GM21529 (cell line): Measurements from ENCODE around the gene CHRM2.

Experiments used
- ATAC-seq: cut with Tn5 transposase; IDR thresholded peaks from one replicate; pipeline ENCODE4 v1.9.1; 2021; ENCODE audit not compliant: unreplicated experiment

Gene CHRM2

GRCh38 chr7:136956232-136956631 lies 87.8 kb downstream of the CHRM2 start:
- ATAC-seq: no peak

- no peak for ATAC-seq
Measured at GRCh38 chr7:136956671-136957070, 88.2 kb downstream of the CHRM2 start.

GRCh38 chr7:136957391-136957790 lies 88.9 kb downstream of the CHRM2 start:
- ATAC-seq: no peak

GRCh38 chr7:136958016-136958415 lies 89.6 kb downstream of the CHRM2 start:
- no peak for ATAC-seq

- no peak for ATAC-seq
Measured at GRCh38 chr7:136964347-136964746, 95.9 kb downstream of the CHRM2 start.

GRCh38 chr7:136966825-136967224 lies 98.4 kb downstream of the CHRM2 start:
- no peak for ATAC-seq

GRCh38 chr7:136969761-136970160 lies 101.3 kb downstream of the CHRM2 start:
- ATAC-seq: no peak

GRCh38 chr7:136971776-136972175 lies 103.3 kb downstream of the CHRM2 start:
- ATAC-seq: no peak

GRCh38 chr7:136976504-136977251 lies 108.2 kb downstream of the CHRM2 start:
- no peak for ATAC-seq

- no peak for ATAC-seq
Measured at GRCh38 chr7:136993377-136993776, 124.9 kb downstream of the CHRM2 start.

- no peak for ATAC-seq
Measured at GRCh38 chr7:136997735-136998134, 129.3 kb downstream of the CHRM2 start.

GRCh38 chr7:136998495-136998894 lies 130.0 kb downstream of the CHRM2 start:
- no peak for ATAC-seq

- no peak for ATAC-seq
Measured at GRCh38 chr7:137000621-137001020, 132.2 kb downstream of the CHRM2 start.

GRCh38 chr7:137001041-137001440 lies 132.6 kb downstream of the CHRM2 start:
- ATAC-seq: no peak

GRCh38 chr7:137001478-137001877 lies 133.0 kb downstream of the CHRM2 start:
- ATAC-seq: no peak

GRCh38 chr7:137003086-137003485 lies 134.6 kb downstream of the CHRM2 start:
- ATAC-seq: no peak

GRCh38 chr7:137003566-137003965 lies 135.1 kb downstream of the CHRM2 start:
- no peak for ATAC-seq

- no peak for ATAC-seq
Measured at GRCh38 chr7:137005873-137006272, 137.4 kb downstream of the CHRM2 start.

- no peak for ATAC-seq
Measured at GRCh38 chr7:137006293-137006692, 137.8 kb downstream of the CHRM2 start.

GRCh38 chr7:137007001-137007694 lies 138.7 kb downstream of the CHRM2 start:
- ATAC-seq: no peak

- ATAC-seq: no peak
Measured at GRCh38 chr7:137009404-137009803, 141.0 kb downstream of the CHRM2 start.

GRCh38 chr7:137015015-137015414 lies 146.6 kb downstream of the CHRM2 start:
- ATAC-seq: no peak

- ATAC-seq: no peak
Measured at GRCh38 chr7:137017221-137017620, 148.8 kb downstream of the CHRM2 start.
